Endothelial cell (in vitro differentiated cells): ENCODE measurements around the gene PRR20C. TPM values are rescaled to one million over a fixed set of nuclear protein-coding genes. Genes with fewer than 3 reads are reported as not detected.

ENCODE experiments used
- total RNA-seq: library from RNA; stranded (reverse); fragmentation: NEBNext Ultra II Directional; extraction: Animal tissue kit (Norgen Biotek cat#: 25700); gene quantifications from one replicate; pipeline ENCODE4 v1.2.1, GENCODE V29; 2021; ENCODE audit not compliant: unreplicated experiment

Gene PRR20C
- total RNA-seq, 1 donor from 2014 or later = not detected

Other genes starting within 250 kb of the PRR20C start
- not detected for gene PRR20A, start 13.1 kb upstream of the PRR20C start, total RNA-seq
- gene PRR20B, start 6.6 kb upstream of the PRR20C start, total RNA-seq = not detected
- not detected for gene PRR20D, start 6.6 kb downstream of the PRR20C start, total RNA-seq
- gene PRR20E, start 13.1 kb downstream of the PRR20C start, total RNA-seq = not detected